OCI-LY7 (cell line): Measurements from ENCODE around the gene TSHZ2.

ENCODE experiments used
- EZH2phosphoT487 ChIP-seq: fragments of 200-600 bp; sonication (generic); IDR thresholded peaks from 2 replicates; pipeline ENCODE4 v1.6.1; 2018; ENCODE audit warnings: low read depth, borderline replicate concordance, mild to moderate bottlenecking, mixed run types, antibody characterized with exemption, low read length, moderate library complexity, mixed read lengths
- TF ChIP-seq, protein P1 (sequence below): fragments of 200-600 bp; sonication (generic); conservative IDR thresholded peaks from 2 replicates; pipeline ENCODE4 v1.5.1; 2014; ENCODE audit warnings: mild to moderate bottlenecking, antibody characterized with exemption, low read length, moderate library complexity, mixed read lengths

DNA sequence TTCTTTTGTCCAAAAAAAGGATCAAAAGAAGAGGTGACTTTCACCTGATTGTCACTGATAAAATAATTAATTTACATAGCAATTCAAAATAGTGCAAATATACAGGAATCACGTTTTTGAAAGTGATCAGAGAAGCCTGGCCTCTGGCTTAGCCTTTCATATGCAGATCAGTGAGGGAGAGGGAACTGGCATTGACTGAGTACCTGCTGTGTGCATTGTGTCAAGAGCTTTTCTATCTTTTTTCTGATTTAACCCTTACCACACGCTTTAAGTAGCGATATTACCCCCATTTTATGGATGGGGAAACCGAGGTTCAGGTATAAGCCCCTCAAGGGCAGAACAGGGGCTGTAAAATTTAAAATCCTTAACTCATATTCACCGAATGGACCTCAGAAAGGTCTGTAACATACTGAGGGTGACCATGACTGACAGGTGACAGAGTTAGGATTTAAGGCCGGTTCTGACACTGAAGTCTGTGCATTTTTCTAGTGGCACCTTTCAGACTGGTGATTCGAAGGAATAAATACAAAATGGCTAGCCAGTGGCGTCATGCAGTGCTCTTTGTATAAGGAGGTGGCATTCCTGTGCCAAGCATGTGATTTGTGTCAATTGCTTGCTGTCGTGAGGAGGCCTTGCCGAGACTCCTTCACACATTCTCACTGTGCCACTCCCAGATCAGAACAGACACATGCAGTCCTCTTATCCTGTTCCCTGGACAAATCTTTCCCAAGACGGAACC, 310.2 kb downstream of the TSHZ2 start:
- TF ChIP-seq, protein P1, sequence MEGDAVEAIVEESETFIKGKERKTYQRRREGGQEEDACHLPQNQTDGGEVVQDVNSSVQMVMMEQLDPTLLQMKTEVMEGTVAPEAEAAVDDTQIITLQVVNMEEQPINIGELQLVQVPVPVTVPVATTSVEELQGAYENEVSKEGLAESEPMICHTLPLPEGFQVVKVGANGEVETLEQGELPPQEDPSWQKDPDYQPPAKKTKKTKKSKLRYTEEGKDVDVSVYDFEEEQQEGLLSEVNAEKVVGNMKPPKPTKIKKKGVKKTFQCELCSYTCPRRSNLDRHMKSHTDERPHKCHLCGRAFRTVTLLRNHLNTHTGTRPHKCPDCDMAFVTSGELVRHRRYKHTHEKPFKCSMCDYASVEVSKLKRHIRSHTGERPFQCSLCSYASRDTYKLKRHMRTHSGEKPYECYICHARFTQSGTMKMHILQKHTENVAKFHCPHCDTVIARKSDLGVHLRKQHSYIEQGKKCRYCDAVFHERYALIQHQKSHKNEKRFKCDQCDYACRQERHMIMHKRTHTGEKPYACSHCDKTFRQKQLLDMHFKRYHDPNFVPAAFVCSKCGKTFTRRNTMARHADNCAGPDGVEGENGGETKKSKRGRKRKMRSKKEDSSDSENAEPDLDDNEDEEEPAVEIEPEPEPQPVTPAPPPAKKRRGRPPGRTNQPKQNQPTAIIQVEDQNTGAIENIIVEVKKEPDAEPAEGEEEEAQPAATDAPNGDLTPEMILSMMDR = no peak
- no peak for TF ChIP-seq EZH2phosphoT487
